ENCODE measurements around the gene DYDC2. TPM values are rescaled to one million over a fixed set of nuclear protein-coding genes. Genes with fewer than 3 reads are reported as not detected.
"Not testable (repeated sequence)": the region's sequence is repeated elsewhere in the genome, so short reads cannot be mapped to it uniquely, and the experiment has no call there.

The DYDC2 gene
- total RNA-seq, 1 experiment from 2014 or later = not detected

GRCh38 chr10:80413271-80413996, 56.9 kb downstream of the DYDC2 start:
- Mint-ChIP-seq H3K27ac (ENCODE audit: unreplicated experiment) (no peak overlapping the region), H3K9me3 (ENCODE audit: low read depth, unreplicated experiment) (no peaks in the 10 kb centered on the region), H3K27me3 (ENCODE audit: unreplicated experiment) (no peaks in the 10 kb centered on the region), H3K4me3 (ENCODE audit: low read depth, unreplicated experiment) (no peak overlapping the region), H3K4me1 (ENCODE audit: low read depth, unreplicated experiment) (peaks cover 60% of the 10 kb centered on the region), H3K36me3 (ENCODE audit: insufficient read depth, unreplicated experiment) (peaks cover 9% of the 10 kb centered on the region)
- intact Hi-C loops (cut with micrococcal nuclease; ENCODE audit: unreplicated experiment) = no loop called here
- TF ChIP-seq CTCF (IDR thresholded peaks at IDR 0.05; ENCODE audit: unreplicated experiment) = no peak
- no peak for DNase-seq
- no TSS peak for BruUV-seq (replicated peaks)
- CTCF ChIA-PET = interaction anchor here (0.8 kb wide), 1 partner anchor 9 kb away, joined by 4 read pairs; no protein-coding TSS in a partner anchor

GRCh38 chr10:80414142-80414895, 57.7 kb downstream of the DYDC2 start:
- CTCF ChIA-PET = no interaction called here
- no peak for TF ChIP-seq CTCF (IDR thresholded peaks at IDR 0.05; ENCODE audit: unreplicated experiment)
- BruUV-seq (replicated peaks) = no TSS peak
- intact Hi-C loops (cut with micrococcal nuclease; ENCODE audit: unreplicated experiment) = no loop called here
- Mint-ChIP-seq H3K4me1 (ENCODE audit: low read depth, unreplicated experiment) (peaks cover 54% of the 10 kb centered on the region), H3K27ac (ENCODE audit: unreplicated experiment) (no peak overlapping the region), H3K9me3 (ENCODE audit: low read depth, unreplicated experiment) (no peaks in the 10 kb centered on the region), H3K27me3 (ENCODE audit: unreplicated experiment) (no peaks in the 10 kb centered on the region), H3K36me3 (ENCODE audit: insufficient read depth, unreplicated experiment) (peaks cover under 1% of the 10 kb centered on the region), H3K4me3 (ENCODE audit: low read depth, unreplicated experiment) (no peak overlapping the region)
- DNase-seq = no peak

GRCh38 chr10:80415734-80416478, 59.3 kb downstream of the DYDC2 start:
- Mint-ChIP-seq H3K4me1 (ENCODE audit: low read depth, unreplicated experiment) (peaks cover 43% of the 10 kb centered on the region), H3K4me3 (ENCODE audit: low read depth, unreplicated experiment) (no peak overlapping the region), H3K9me3 (ENCODE audit: low read depth, unreplicated experiment) (no peaks in the 10 kb centered on the region), H3K36me3 (ENCODE audit: insufficient read depth, unreplicated experiment) (no peaks in the 10 kb centered on the region), H3K27me3 (ENCODE audit: unreplicated experiment) (no peaks in the 10 kb centered on the region), H3K27ac (ENCODE audit: unreplicated experiment) (no peak overlapping the region)
- BruUV-seq (replicated peaks) = no TSS peak
- no peak for TF ChIP-seq CTCF (IDR thresholded peaks at IDR 0.05; ENCODE audit: unreplicated experiment)
- intact Hi-C loops (cut with micrococcal nuclease; ENCODE audit: unreplicated experiment) = no loop called here
- no peak for DNase-seq
- CTCF ChIA-PET = no interaction called here

- no peak for DNase-seq
- Mint-ChIP-seq H3K27me3 (ENCODE audit: unreplicated experiment) (no peaks in the 10 kb centered on the region), H3K27ac (ENCODE audit: unreplicated experiment) (no peak overlapping the region), H3K4me1 (ENCODE audit: low read depth, unreplicated experiment) (peaks cover 39% of the 10 kb centered on the region), H3K36me3 (ENCODE audit: insufficient read depth, unreplicated experiment) (no peaks in the 10 kb centered on the region), H3K9me3 (ENCODE audit: low read depth, unreplicated experiment) (no peaks in the 10 kb centered on the region), H3K4me3 (ENCODE audit: low read depth, unreplicated experiment) (no peak overlapping the region)
- CTCF ChIA-PET = no interaction called here
- intact Hi-C loops (cut with micrococcal nuclease; ENCODE audit: unreplicated experiment) = no loop called here
- TF ChIP-seq CTCF (IDR thresholded peaks at IDR 0.05; ENCODE audit: unreplicated experiment) = no peak
- BruUV-seq (replicated peaks) = no TSS peak
Observed at GRCh38 chr10:80416479-80417098, 60.0 kb downstream of the DYDC2 start.

GRCh38 chr10:80417256-80417655, 60.7 kb downstream of the DYDC2 start:
- H3K27ac Mint-ChIP-seq (ENCODE audit: unreplicated experiment); BruUV-seq (replicated peaks); DNase-seq; H3K36me3 Mint-ChIP-seq (ENCODE audit: insufficient read depth, unreplicated experiment); H3K9me3 Mint-ChIP-seq (ENCODE audit: low read depth, unreplicated experiment); intact Hi-C loops (cut with micrococcal nuclease; ENCODE audit: unreplicated experiment); H3K4me3 Mint-ChIP-seq (ENCODE audit: low read depth, unreplicated experiment); H3K27me3 Mint-ChIP-seq (ENCODE audit: unreplicated experiment): not testable (repeated sequence)
- CTCF ChIA-PET = interaction anchor here (0.7 kb wide), 1 partner anchor 80 kb away, joined by 3 read pairs; no protein-coding TSS in a partner anchor
- peaks cover 32% of the 10 kb centered on the region for H3K4me1 Mint-ChIP-seq (ENCODE audit: low read depth, unreplicated experiment)
